ENCODE measurements around the gene UBE3B.

Gene UBE3B

DNA sequence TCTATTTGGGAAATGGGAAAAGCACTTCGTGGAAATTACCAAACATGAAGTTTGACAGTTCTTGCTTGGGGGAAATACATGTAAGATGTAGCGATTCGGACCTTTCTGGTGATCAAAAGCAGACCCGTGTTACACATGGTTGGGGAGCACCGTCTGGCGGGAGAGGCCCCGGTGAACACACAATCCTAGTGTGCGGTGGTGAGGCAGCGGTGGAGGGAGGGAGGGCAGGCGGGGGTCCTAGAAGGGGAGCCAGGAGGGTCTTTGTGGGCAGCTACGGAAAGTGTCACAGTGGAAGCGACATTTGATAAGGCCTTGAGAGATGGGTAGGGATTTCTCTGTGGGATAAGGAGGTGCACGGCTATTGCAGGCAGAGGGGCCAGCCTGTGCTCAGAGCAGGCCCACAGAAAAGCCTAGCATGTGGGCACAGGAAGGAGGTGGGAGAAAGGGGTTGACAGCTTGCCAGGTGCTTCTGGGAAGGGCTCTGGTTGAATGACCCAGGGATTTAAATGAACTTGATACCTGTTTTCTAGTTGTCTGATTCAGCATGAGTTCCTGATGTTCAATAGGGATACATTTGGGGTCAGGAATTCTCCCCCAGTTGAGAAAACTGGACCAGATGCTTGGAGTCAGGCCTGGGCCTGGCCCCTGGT lies 103.4 kb downstream of the UBE3B start:
- DNase-seq = no peak

DNA sequence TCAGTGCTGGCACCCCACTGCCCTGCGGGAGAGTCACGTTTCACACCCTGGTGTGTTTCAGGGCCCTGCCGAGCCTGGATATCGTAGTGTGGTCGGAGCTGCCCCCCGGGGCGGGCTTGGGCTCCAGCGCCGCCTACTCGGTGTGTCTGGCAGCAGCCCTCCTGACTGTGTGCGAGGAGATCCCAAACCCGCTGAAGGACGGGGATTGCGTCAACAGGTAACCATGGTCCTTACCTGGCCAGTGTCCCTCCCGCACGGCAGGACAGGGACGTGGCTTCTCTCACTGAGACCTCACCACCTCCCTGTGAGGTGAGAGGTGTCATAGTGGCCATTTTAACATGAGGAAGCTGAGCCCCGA lies 103.9 kb downstream of the UBE3B start:
- no peak for DNase-seq

DNA sequence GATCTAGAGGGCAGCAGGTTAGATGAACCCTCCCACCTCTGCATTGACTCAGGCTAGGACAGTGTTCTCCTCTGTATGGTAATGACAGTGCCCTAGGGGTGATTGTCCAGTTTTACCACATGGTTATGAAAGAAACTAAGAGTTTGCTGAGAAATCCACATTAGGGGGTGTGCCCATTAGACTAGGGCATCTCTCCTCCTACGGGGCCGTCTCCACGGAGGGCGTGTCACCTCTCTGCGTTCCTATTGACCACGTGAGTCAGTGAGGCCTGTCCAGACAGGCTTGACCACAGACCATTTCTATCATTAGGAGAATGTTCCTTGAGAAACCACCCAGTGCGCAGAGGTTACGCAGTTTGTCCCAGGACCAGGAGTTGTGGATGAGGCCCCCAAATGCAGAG lies 104.4 kb downstream of the UBE3B start:
- no peak for DNase-seq

DNA sequence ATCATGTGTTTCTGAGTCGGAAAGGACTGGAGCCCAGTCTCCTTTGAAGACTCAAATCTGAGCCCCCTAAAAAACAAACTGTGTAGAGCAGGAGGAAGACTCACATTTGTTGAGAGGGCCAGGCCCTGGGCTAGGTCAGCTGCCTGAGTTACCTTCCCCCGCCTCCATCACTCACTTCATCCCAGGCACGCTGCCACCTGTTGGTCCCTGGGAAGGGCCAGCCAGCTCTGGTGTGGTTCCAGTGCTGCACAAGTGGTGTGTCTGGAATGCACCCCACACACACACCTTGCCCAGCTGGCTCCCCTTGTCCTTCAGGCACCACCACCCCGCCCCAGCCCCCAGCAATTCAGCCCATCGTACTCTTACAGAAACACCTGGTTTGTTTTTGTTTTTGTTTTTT lies 105.2 kb downstream of the UBE3B start:
- DNase-seq = no peak

DNA sequence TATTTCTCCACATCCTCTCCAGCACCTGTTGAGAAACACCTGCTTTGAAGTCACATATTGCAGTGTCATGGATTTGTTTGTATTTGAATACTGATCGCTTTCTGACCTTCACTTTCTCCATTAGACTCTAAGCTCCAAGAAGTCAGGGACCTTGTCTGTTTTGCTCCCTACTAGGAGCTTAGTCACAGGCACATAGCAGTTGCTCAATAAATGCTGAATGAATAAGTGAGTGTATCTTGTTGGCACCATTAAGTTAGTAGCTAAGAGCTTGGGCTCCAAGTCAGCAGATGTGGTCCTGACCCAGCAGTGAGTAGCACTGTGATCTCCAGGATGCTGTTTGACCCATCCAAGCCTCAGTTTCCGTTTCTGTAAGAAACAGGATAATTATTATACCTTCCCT lies 106.3 kb downstream of the UBE3B start:
- DNase-seq = no peak
